ENCODE results near the gene STXBP5. TPM values are rescaled to one million over a fixed set of nuclear protein-coding genes. Genes with fewer than 3 reads are reported as not detected.

Gene STXBP5
- total and polyA plus RNA-seq, 9 of the 15 experiments (the other 6 are each of a cell fraction or from before 2014, with no cell fraction given) = 23.3 to 172 (median 71.5) TPM

- TF ChIP-seq, protein P1, sequence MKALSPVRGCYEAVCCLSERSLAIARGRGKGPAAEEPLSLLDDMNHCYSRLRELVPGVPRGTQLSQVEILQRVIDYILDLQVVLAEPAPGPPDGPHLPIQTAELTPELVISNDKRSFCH (CRISPR knock-in tag; IDR thresholded peaks at IDR 0.05) = no peak
- TF ChIP-seq, protein P1 (tag; IDR thresholded peaks at IDR 0.05) = peak; percentile 60; the same call in 1 of the 2 replicates
- TF ChIP-seq EWSR1 (IDR thresholded peaks at IDR 0.05; ENCODE audit: borderline replicate concordance, low read depth, partially characterized antibody) (no peak), PRPF4 (IDR thresholded peaks at IDR 0.05; ENCODE audit: insufficient read depth, low read depth, low read length, poor library complexity, severe bottlenecking) (no peak), ZNF217 (CRISPR knock-in tag; IDR thresholded peaks at IDR 0.05) (no peak), BACH1 (tag; IDR thresholded peaks at IDR 0.05) (no peak), AFF4 (CRISPR knock-in tag; IDR thresholded peaks at IDR 0.05) (no peak), MAZ (CRISPR knock-in tag; conservative IDR thresholded peaks at IDR 0.05 in 1 of 2, IDR thresholded peaks at IDR 0.05 in 1 of 2) (no peak), RFX1 (IDR thresholded peaks at IDR 0.05) (peak; percentile 13; the same call in 1 of the 2 replicates), GATA2 (CRISPR knock-in tag; IDR thresholded peaks at IDR 0.05) (peak; percentile 51; the same call in 1 of the 2 replicates), HMG20B (CRISPR knock-in tag; IDR thresholded peaks at IDR 0.05) (no peak), GABPB2 (CRISPR knock-in tag; conservative IDR thresholded peaks at IDR 0.05) (no peak), ZNF282 (CRISPR knock-in tag; IDR thresholded peaks at IDR 0.05) (no peak), HIVEP1 (CRISPR knock-in tag; IDR thresholded peaks at IDR 0.05) (0 out of 2 replicates have a peak, but pooled peaks have one; percentile 19), ZFP30 (CRISPR knock-in tag; IDR thresholded peaks at IDR 0.05; ENCODE audit: borderline replicate concordance) (no peak), E2F6 (IDR thresholded peaks at IDR 0.05; ENCODE audit: borderline replicate concordance in 1 of 2, extremely low read depth in 1 of 2, insufficient read depth in 1 of 2, insufficient read length in 1 of 2, low read depth in 1 of 2, low read length in 1 of 2, poor library complexity in 1 of 2, severe bottlenecking in 1 of 2) (no peak), ZSCAN29 (IDR thresholded peaks at IDR 0.05) (no peak), SMARCE1 (IDR thresholded peaks at IDR 0.05) (peak; percentile 68; the same call in 1 of the 2 replicates)
- TF ChIP-seq, protein P2, sequence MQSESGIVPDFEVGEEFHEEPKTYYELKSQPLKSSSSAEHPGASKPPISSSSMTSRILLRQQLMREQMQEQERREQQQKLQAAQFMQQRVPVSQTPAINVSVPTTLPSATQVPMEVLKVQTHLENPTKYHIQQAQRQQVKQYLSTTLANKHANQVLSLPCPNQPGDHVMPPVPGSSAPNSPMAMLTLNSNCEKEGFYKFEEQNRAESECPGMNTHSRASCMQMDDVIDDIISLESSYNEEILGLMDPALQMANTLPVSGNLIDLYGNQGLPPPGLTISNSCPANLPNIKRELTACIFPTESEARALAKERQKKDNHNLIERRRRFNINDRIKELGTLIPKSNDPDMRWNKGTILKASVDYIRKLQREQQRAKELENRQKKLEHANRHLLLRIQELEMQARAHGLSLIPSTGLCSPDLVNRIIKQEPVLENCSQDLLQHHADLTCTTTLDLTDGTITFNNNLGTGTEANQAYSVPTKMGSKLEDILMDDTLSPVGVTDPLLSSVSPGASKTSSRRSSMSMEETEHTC (IDR thresholded peaks at IDR 0.05) = no peak
These were observed 44.5 kb upstream of the STXBP5 start (continued) for GRCh38 chr6:147159536-147160374.

Measured in K562 (cell line).